Endothelial cell of umbilical vein (primary cell): ENCODE results near the gene ZNF516.

Experiments
- CTCF ChIP-seq, 2 donors: IDR thresholded peaks; 1 replicate in 1 of 2; 2 replicates in 1 of 2; pipeline ENCODE4 v1.5.1; 2011; ENCODE audit warnings: low read length in 2 of 2, mild to moderate bottlenecking in 2 of 2, moderate library complexity in 2 of 2, control low read depth in 1 of 2, inconsistent platforms in 1 of 2, low read depth in 1 of 2; ENCODE audit not compliant: insufficient read depth in 1 of 2; ENCODE audit errors: extremely low read depth in 1 of 2
- EZH2 ChIP-seq: IDR thresholded peaks from 2 replicates; pipeline ENCODE4 v1.6.1; 2012; ENCODE audit warnings: borderline replicate concordance, low read depth, mild to moderate bottlenecking, moderate library complexity, low read length, inconsistent platforms; ENCODE audit not compliant: severe bottlenecking
- FOS ChIP-seq: IDR thresholded peaks from 2 replicates; pipeline ENCODE4 v1.6.1; 2011; ENCODE audit warnings: mild to moderate bottlenecking, low read length, moderate library complexity, borderline replicate concordance; ENCODE audit not compliant: insufficient read depth

- TF ChIP-seq CTCF (IDR thresholded peaks at IDR 0.05; ENCODE audit: extremely low read depth in 1 of 2, insufficient read depth in 1 of 2, low read depth in 1 of 2, low read length in 2 of 2) = no peak
- no peak for TF ChIP-seq EZH2
- TF ChIP-seq FOS = no peak
These were observed 4.2 kb downstream of the ZNF516 start for GRCh38 chr18:76490670-76491472.
